Endothelial cell of umbilical vein (primary cell): ENCODE measurements around the gene YPEL4. TPM values are rescaled to one million over a fixed set of nuclear protein-coding genes. Genes with fewer than 3 reads are reported as not detected.

Experiments used
- BruUV-seq: library from RNA; stranded (reverse); fragments of 400-500 nt; replicated peaks from 2 replicates; lab custom pipeline; 2021; lab: Mats Ljungman, UMichigan
- CTCF ChIA-PET: fragments of 300-600, 350-600 bp; sonication (Branson Sonifier 250); formaldehyde crosslinking; loops from one replicate; lab custom pipeline; 2021; ENCODE audit warnings: antibody characterized with exemption, inconsistent platforms; lab: Charles Lee
- POLR2A ChIA-PET: fragments of 300-600, 350-600 bp; sonication (Branson Sonifier 250); formaldehyde crosslinking; loops from one replicate; lab custom pipeline; 2021; ENCODE audit warnings: antibody characterized with exemption, inconsistent platforms; lab: Charles Lee
- DNase-seq: peaks from one replicate; pipeline ENCODE4 v3.0.0-alpha.2; 2011; ENCODE audit warnings: low read depth, low spot score
- FAIRE-seq: peaks from 2 replicates; lab custom pipeline; 2011; peaks lifted over from hg19 to GRCh38; lab: Jason Lieb, UNC
- H2AFZ ChIP-seq: 2 replicates; pipeline ENCODE4 v1.6.0; 2012; ENCODE audit warnings: low read depth, low read length, control low read depth, inconsistent platforms
- H3K27ac ChIP-seq: 2 replicates; pipeline ENCODE4 v1.5.1; 2011; ENCODE audit warnings: low read depth, mild to moderate bottlenecking, control low read depth, low read length, moderate library complexity; ENCODE audit not compliant: insufficient read depth
- H3K27me3 ChIP-seq, 2 experiments: 2 replicates each; pipeline versions ENCODE4 v1.6.0 to v1.6.1; 2011; ENCODE audit warnings: low read length in 2 of 2, mixed read lengths in 1 of 2; ENCODE audit not compliant: control insufficient read depth in 2 of 2, insufficient read depth in 2 of 2
- H3K36me3 ChIP-seq, 2 experiments: 2 replicates in 1 of 2; 3 replicates in 1 of 2; pipeline ENCODE4 v1.5.1; 2011; ENCODE audit warnings: low read length in 2 of 2, mild to moderate bottlenecking in 1 of 2, moderate library complexity in 1 of 2; ENCODE audit not compliant: control insufficient read depth in 2 of 2, insufficient read depth in 2 of 2; ENCODE audit errors: extremely low read depth in 1 of 2
- H3K4me1 ChIP-seq: 3 replicates; pipeline ENCODE4 v1.5.1; 2011; ENCODE audit warnings: mild to moderate bottlenecking, low read length; ENCODE audit not compliant: control insufficient read depth, insufficient read depth; ENCODE audit errors: extremely low read depth
- H3K4me2 ChIP-seq: 2 replicates; pipeline ENCODE4 v1.6.1; 2011; ENCODE audit warnings: low read length, control low read depth, mixed read lengths; ENCODE audit not compliant: insufficient read depth
- H3K4me3 ChIP-seq, 3 experiments: fragments of 200-600 bp in 1 of 3; sonication (generic), shearing (Covaris generic) in 1 of 3; replicated peaks in 1 of 3; 2 replicates each; pipeline ENCODE4 v1.5.1; 2011 to 2016; ENCODE audit warnings: control low read depth in 3 of 3, low read length in 3 of 3, mild to moderate bottlenecking in 2 of 3, inconsistent platforms in 1 of 3, low read depth in 1 of 3, moderate library complexity in 1 of 3; ENCODE audit not compliant: insufficient read depth in 1 of 3
- H3K79me2 ChIP-seq: 2 replicates; pipeline ENCODE4 v1.6.0; 2012; ENCODE audit warnings: low read length, inconsistent platforms; ENCODE audit not compliant: control insufficient read depth, insufficient read depth
- H3K9ac ChIP-seq: replicated peaks from 2 replicates; pipeline ENCODE3; 2011; ENCODE audit warnings: low read length, control low read depth; ENCODE audit not compliant: insufficient read depth; ENCODE audit errors: extremely low read depth
- H3K9me1 ChIP-seq: replicated peaks from 3 replicates; pipeline ENCODE4 v1.6.0; 2011; ENCODE audit warnings: mild to moderate bottlenecking, low read length; ENCODE audit not compliant: control insufficient read depth, insufficient read depth; ENCODE audit errors: extremely low read depth
- H3K9me3 ChIP-seq: replicated peaks from 2 replicates; pipeline ENCODE4 v1.5.1; 2012; ENCODE audit warnings: low read length, inconsistent platforms; ENCODE audit not compliant: control insufficient read depth, insufficient read depth
- H4K20me1 ChIP-seq: replicated peaks from 2 replicates; pipeline ENCODE3; 2011; ENCODE audit warnings: mild to moderate bottlenecking, low read length; ENCODE audit not compliant: control insufficient read depth, insufficient read depth; ENCODE audit errors: extremely low read depth
- CTCF ChIP-seq, 2 donors: IDR thresholded peaks; 1 replicate in 1 of 2; 2 replicates in 1 of 2; pipeline ENCODE4 v1.5.1; 2011; ENCODE audit warnings: low read length in 2 of 2, mild to moderate bottlenecking in 2 of 2, moderate library complexity in 2 of 2, control low read depth in 1 of 2, inconsistent platforms in 1 of 2, low read depth in 1 of 2; ENCODE audit not compliant: insufficient read depth in 1 of 2; ENCODE audit errors: extremely low read depth in 1 of 2
- EZH2 ChIP-seq: IDR thresholded peaks from 2 replicates; pipeline ENCODE4 v1.6.1; 2012; ENCODE audit warnings: borderline replicate concordance, low read depth, mild to moderate bottlenecking, moderate library complexity, low read length, inconsistent platforms; ENCODE audit not compliant: severe bottlenecking
- FOS ChIP-seq: IDR thresholded peaks from 2 replicates; pipeline ENCODE4 v1.6.1; 2011; ENCODE audit warnings: mild to moderate bottlenecking, low read length, moderate library complexity, borderline replicate concordance; ENCODE audit not compliant: insufficient read depth
- GATA2 ChIP-seq: IDR thresholded peaks from 2 replicates; pipeline ENCODE4 v1.7.0; 2011; ENCODE audit warnings: low read depth, mild to moderate bottlenecking, moderate library complexity, mixed read lengths, low read length; ENCODE audit not compliant: insufficient read length, insufficient read depth
- JUN ChIP-seq: IDR thresholded peaks from 2 replicates; pipeline ENCODE4 v1.6.1; 2011; ENCODE audit warnings: borderline replicate concordance, low read depth; ENCODE audit not compliant: insufficient read length, insufficient read depth
- MYC ChIP-seq: IDR thresholded peaks from one replicate; pipeline ENCODE4 v1.6.1; 2011; ENCODE audit warnings: mild to moderate bottlenecking, low read depth, low read length
- POLR2A ChIP-seq: IDR thresholded peaks from 2 replicates; pipeline ENCODE4 v1.6.1; 2012; ENCODE audit warnings: low read depth, mild to moderate bottlenecking, control low read depth, low read length
- POLR2AphosphoS5 ChIP-seq: IDR thresholded peaks from 2 replicates; pipeline ENCODE4 v1.6.1; 2012; ENCODE audit warnings: low read depth, mild to moderate bottlenecking, control low read depth, low read length, moderate library complexity; ENCODE audit not compliant: insufficient read depth
- dilution Hi-C: fragments of 300-500 bp; cut with MboI; formaldehyde crosslinking; loops from one replicate; pipeline ENCODE4 v1.15.0; 2019; ENCODE audit warnings: low sequenced_read_pairs; ENCODE audit not compliant: extremely low pct_ligation_motif_present
- intact Hi-C: fragments of 100-400 bp; cut with micrococcal nuclease; formaldehyde crosslinking; loops from one replicate; pipeline ENCODE4 v1.10.0; 2022
- polyA plus RNA-seq, 4 experiments: library from polyadenylated mRNA; depleted of rRNA in 3 of 4; stranded (reverse) in 3 of 4; unstranded in 1 of 4; fragments of >200 nt; gene quantifications; 2 replicates each; pipeline versions ENCODE4 v1.2.1 to v1.2.3, GENCODE V29; 2011 to 2012; ENCODE audit warnings: missing spikeins in 1 of 4
- total RNA-seq: library from RNA; stranded (reverse); gene quantifications from 2 replicates; pipeline ENCODE4 v1.2.3, GENCODE V29; 2021
- TF ChIP-seq, protein P1 (sequence below): IDR thresholded peaks from 2 replicates; pipeline ENCODE4 v1.6.1; 2011; ENCODE audit not compliant: insufficient read depth, insufficient read length

Gene YPEL4
- total and polyA plus RNA-seq, 2 donors (not counting 3 experiments of a cell fraction or from before 2014, with no cell fraction given) = 0.03 to 0.24 TPM

DNA sequence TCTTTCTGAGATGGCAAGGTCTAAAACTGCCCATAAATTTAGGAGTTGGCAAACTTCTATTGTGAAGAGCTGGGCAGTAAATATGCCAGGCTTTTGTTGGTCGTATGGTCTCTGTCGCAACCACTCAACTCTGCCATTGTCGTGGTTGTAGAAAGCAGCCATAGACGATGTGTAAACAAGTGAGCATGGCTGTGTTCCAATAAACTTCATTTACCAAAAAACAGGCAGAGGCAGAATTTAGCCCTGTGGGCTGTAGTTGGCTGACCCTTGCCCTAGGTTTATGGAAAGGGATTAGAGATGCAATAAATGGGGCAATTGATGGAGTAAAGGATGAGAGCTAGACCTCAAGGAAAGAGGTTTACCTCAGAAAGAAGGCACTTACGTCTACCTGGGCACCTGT lies 17.6 kb downstream of the YPEL4 start:
- Histone ChIP-seq H2AFZ (no peak overlapping the region), H3K9ac (no peak overlapping the region), H3K9me1 (no peaks in the 10 kb centered on the region), H3K79me2 (no peaks in the 10 kb centered on the region), H3K4me2 (no peak overlapping the region), H3K9me3 (no peaks in the 10 kb centered on the region), H3K36me3 (no peaks in the 10 kb centered on the region), H4K20me1 (no peaks in the 10 kb centered on the region), H3K4me1 (no peaks in the 10 kb centered on the region), H3K27me3 (peaks cover 14% of the 10 kb centered on the region in 2 experiments), H3K27ac (no peak overlapping the region), H3K4me3 (no peak overlapping the region)
- CTCF ChIA-PET = interaction anchor here (1.5 kb wide), 1 partner anchor 13 kb away, joined by 5 read pairs; no protein-coding TSS in a partner anchor
- dilution Hi-C loops = no loop called here
- TF ChIP-seq CTCF (IDR thresholded peaks at IDR 0.05; ENCODE audit: extremely low read depth in 1 of 2, insufficient read depth in 1 of 2, low read depth in 1 of 2, low read length in 2 of 2) = no peak
- TF ChIP-seq GATA2 = no peak
- no peak for TF ChIP-seq POLR2A
- no peak for TF ChIP-seq POLR2AphosphoS5
- TF ChIP-seq MYC = no peak
- TF ChIP-seq JUN = no peak
- TF ChIP-seq EZH2 = no peak
- TF ChIP-seq FOS = no peak
- TF ChIP-seq, protein P1, sequence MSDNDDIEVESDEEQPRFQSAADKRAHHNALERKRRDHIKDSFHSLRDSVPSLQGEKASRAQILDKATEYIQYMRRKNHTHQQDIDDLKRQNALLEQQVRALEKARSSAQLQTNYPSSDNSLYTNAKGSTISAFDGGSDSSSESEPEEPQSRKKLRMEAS = no peak
- BruUV-seq = no TSS peak
- intact Hi-C loops = no loop called here
- POLR2A ChIA-PET = no interaction called here
- no peak for DNase-seq
- FAIRE-seq = no peak
